ENCODE measurements around the gene CRTC3.

GRCh38 chr15:90489944-90490343, 39.8 kb upstream of the CRTC3 start:
- TF ChIP-seq EZH2phosphoT487 (IDR thresholded peaks at IDR 0.05; ENCODE audit: low read depth, severe bottlenecking, unreplicated experiment): no peak
- no peak for TF ChIP-seq CTCF (IDR thresholded peaks at IDR 0.05; ENCODE audit: poor library complexity)
